HG03108 (cell line): ENCODE data around the gene HOXA11.

Experiments
- ATAC-seq: cut with Tn5 transposase; IDR thresholded peaks from one replicate; pipeline ENCODE4 v1.9.1; 2021; ENCODE audit warnings: moderate library complexity; ENCODE audit not compliant: unreplicated experiment

The HOXA11 gene

GRCh38 chr7:27148756-27149641 is 36.0 kb downstream of the HOXA11 start:
- ATAC-seq: no peak

GRCh38 chr7:27148031-27148755 is 36.8 kb downstream of the HOXA11 start:
- no peak for ATAC-seq

GRCh38 chr7:27147199-27148030 is 37.6 kb downstream of the HOXA11 start, which contains the start of gene HOXA6:
HOXA6 (minus strand) TSS chr7:27147774; CDS start chr7:27147749, 25 bp downstream.
- ATAC-seq: no peak

- ATAC-seq: no peak
Measured at GRCh38 chr7:27146491-27147198, 38.4 kb downstream of the HOXA11 start.

- no peak for ATAC-seq
Measured at GRCh38 chr7:27145914-27146412, 39.1 kb downstream of the HOXA11 start.

- ATAC-seq: no peak
Measured at GRCh38 chr7:27145165-27145913, 39.7 kb downstream of the HOXA11 start.

- no peak for ATAC-seq
Measured at GRCh38 chr7:27144781-27145164, 40.3 kb downstream of the HOXA11 start.

- ATAC-seq: no peak
Measured at GRCh38 chr7:27143950-27144780, 40.9 kb downstream of the HOXA11 start.

- ATAC-seq: no peak
Measured at GRCh38 chr7:27143023-27143949, 41.7 kb downstream of the HOXA11 start, which contains the start of gene HOXA5. HOXA5 (minus strand) TSS chr7:27143681; CDS start chr7:27143607, 74 bp downstream.

- ATAC-seq: no peak
Measured at GRCh38 chr7:27142580-27143022, 42.4 kb downstream of the HOXA11 start.

GRCh38 chr7:27141923-27142579 is 43.0 kb downstream of the HOXA11 start:
- ATAC-seq: no peak

GRCh38 chr7:27141137-27141922 is 43.7 kb downstream of the HOXA11 start:
- no peak for ATAC-seq

GRCh38 chr7:27140126-27140857 is 44.7 kb downstream of the HOXA11 start:
- ATAC-seq: no peak

GRCh38 chr7:27139334-27140125 is 45.5 kb downstream of the HOXA11 start:
- no peak for ATAC-seq

GRCh38 chr7:27138985-27139333 is 46.1 kb downstream of the HOXA11 start:
- no peak for ATAC-seq
